DOHH2 (cell line): Measurements from ENCODE around the gene APMAP.

ENCODE experiments used
- EZH2phosphoT487 ChIP-seq: fragments of 200-600 bp; sonication (generic); IDR thresholded peaks from 2 replicates; pipeline ENCODE4 v1.6.1; 2017; ENCODE audit warnings: borderline replicate concordance, mild to moderate bottlenecking, antibody characterized with exemption, low read length, moderate library complexity, mixed read lengths
- TF ChIP-seq, protein P1 (sequence below): fragments of 200-600 bp; sonication (generic); IDR thresholded peaks from one replicate; pipeline ENCODE4 v1.5.1; 2014; ENCODE audit warnings: antibody characterized with exemption, mild to moderate bottlenecking, low read depth, low read length; ENCODE audit not compliant: poor library complexity, severe bottlenecking

DNA sequence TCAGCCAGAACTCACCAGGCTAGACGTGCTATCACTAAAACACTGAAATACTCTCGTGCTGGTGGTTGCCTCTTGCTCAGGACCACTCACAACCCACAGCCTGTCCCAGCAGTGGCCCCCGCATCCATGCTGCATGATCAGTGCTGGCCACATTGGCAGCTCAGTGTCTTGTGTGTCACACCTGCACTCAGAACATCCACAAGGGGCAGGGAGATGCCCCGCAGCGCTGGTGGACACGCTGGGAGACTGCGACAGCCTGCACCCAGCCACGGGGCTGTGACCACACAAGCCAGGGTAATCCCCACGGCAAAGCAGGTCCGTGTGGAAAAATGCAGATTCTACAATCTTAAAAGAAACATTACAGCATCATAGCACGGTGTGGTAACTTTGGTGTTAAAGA, 23.9 kb upstream of the APMAP start:
- TF ChIP-seq, protein P1, sequence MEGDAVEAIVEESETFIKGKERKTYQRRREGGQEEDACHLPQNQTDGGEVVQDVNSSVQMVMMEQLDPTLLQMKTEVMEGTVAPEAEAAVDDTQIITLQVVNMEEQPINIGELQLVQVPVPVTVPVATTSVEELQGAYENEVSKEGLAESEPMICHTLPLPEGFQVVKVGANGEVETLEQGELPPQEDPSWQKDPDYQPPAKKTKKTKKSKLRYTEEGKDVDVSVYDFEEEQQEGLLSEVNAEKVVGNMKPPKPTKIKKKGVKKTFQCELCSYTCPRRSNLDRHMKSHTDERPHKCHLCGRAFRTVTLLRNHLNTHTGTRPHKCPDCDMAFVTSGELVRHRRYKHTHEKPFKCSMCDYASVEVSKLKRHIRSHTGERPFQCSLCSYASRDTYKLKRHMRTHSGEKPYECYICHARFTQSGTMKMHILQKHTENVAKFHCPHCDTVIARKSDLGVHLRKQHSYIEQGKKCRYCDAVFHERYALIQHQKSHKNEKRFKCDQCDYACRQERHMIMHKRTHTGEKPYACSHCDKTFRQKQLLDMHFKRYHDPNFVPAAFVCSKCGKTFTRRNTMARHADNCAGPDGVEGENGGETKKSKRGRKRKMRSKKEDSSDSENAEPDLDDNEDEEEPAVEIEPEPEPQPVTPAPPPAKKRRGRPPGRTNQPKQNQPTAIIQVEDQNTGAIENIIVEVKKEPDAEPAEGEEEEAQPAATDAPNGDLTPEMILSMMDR: no peak
- TF ChIP-seq EZH2phosphoT487: no peak
